Measurements from ENCODE around the gene RBMS3.

Gene RBMS3

GRCh38 chr3:29914861-29915524 lies 634.1 kb downstream of the RBMS3 start:
- no peak for DNase-seq

- no peak for DNase-seq
These were observed 638.7 kb downstream of the RBMS3 start for GRCh38 chr3:29919571-29919970.

- DNase-seq: no peak
These were observed 642.3 kb downstream of the RBMS3 start for GRCh38 chr3:29922992-29923746.

- no peak for DNase-seq
These were observed 644.1 kb downstream of the RBMS3 start for GRCh38 chr3:29924783-29925561.

- no peak for DNase-seq
These were observed 645.5 kb downstream of the RBMS3 start for GRCh38 chr3:29926378-29926777.

- DNase-seq: no peak
These were observed 651.9 kb downstream of the RBMS3 start for GRCh38 chr3:29932696-29933325.

- DNase-seq: no peak
These were observed 653.1 kb downstream of the RBMS3 start for GRCh38 chr3:29933802-29934490.

GRCh38 chr3:29934751-29935150 lies 653.9 kb downstream of the RBMS3 start:
- DNase-seq: no peak

- no peak for DNase-seq
These were observed 655.2 kb downstream of the RBMS3 start for GRCh38 chr3:29936054-29936453.

GRCh38 chr3:29936766-29937165 lies 655.9 kb downstream of the RBMS3 start:
- DNase-seq: no peak

- no peak for DNase-seq
These were observed 656.3 kb downstream of the RBMS3 start for GRCh38 chr3:29937185-29937584.

- DNase-seq: no peak
These were observed 660.0 kb downstream of the RBMS3 start for GRCh38 chr3:29940759-29941323.

- DNase-seq: no peak
These were observed 661.4 kb downstream of the RBMS3 start for GRCh38 chr3:29942297-29942696.

- DNase-seq: no peak
These were observed 668.3 kb downstream of the RBMS3 start for GRCh38 chr3:29949131-29949530.

- DNase-seq: no peak
These were observed 669.2 kb downstream of the RBMS3 start for GRCh38 chr3:29949940-29950616.

- no peak for DNase-seq
These were observed 671.6 kb downstream of the RBMS3 start for GRCh38 chr3:29952431-29952830.

GRCh38 chr3:29955413-29955812 lies 674.5 kb downstream of the RBMS3 start:
- DNase-seq: no peak

- no peak for DNase-seq
These were observed 677.9 kb downstream of the RBMS3 start for GRCh38 chr3:29958816-29959215.

GRCh38 chr3:29971895-29972294 lies 691.0 kb downstream of the RBMS3 start:
- no peak for DNase-seq

GRCh38 chr3:29972320-29972993 lies 691.6 kb downstream of the RBMS3 start:
- DNase-seq: no peak

- DNase-seq: no peak
These were observed 692.9 kb downstream of the RBMS3 start for GRCh38 chr3:29973763-29974162.
